Measurements from ENCODE around the gene RGS14.

- TF ChIP-seq CTCF (IDR thresholded peaks at IDR 0.05) (no peak), POLR2AphosphoS5 (IDR thresholded peaks at IDR 0.05) (no peak), POLR2A (IDR thresholded peaks at IDR 0.05; ENCODE audit: low read depth) (no peak), EP300 (IDR thresholded peaks at IDR 0.05) (no peak)
Measured at GRCh38 chr5:177369645-177370440, 12.1 kb downstream of the RGS14 start.
